Mesendoderm (in vitro differentiated cells): Measurements from ENCODE around the gene SCD5.

Experiments
- DNase-seq: peaks from one replicate; pipeline ENCODE4 v3.0.0; 2013
- H2AK5ac ChIP-seq: 2 replicates; pipeline ENCODE4 v1.6.1; 2013; ENCODE audit warnings: low read length, inconsistent platforms
- H2BK120ac ChIP-seq: 2 replicates; pipeline ENCODE4 v1.6.1; 2013; ENCODE audit warnings: low read depth, mild to moderate bottlenecking, low read length, moderate library complexity, mixed read lengths
- H2BK15ac ChIP-seq: replicated peaks from 2 replicates; pipeline ENCODE4 v1.6.1; 2013; ENCODE audit warnings: low read depth, mild to moderate bottlenecking, moderate library complexity
- H2BK5ac ChIP-seq: 2 replicates; pipeline ENCODE4 v1.6.1; 2013; ENCODE audit warnings: low read length, inconsistent platforms
- H3K18ac ChIP-seq: 2 replicates; pipeline ENCODE4 v1.6.1; 2013; ENCODE audit warnings: mild to moderate bottlenecking, low read length, mixed read lengths
- H3K23ac ChIP-seq: one replicate; pipeline ENCODE4 v1.6.1; 2013; ENCODE audit warnings: low read length
- H3K27ac ChIP-seq: 2 replicates; pipeline ENCODE4 v1.5.1; 2013; ENCODE audit warnings: low read depth, mild to moderate bottlenecking, inconsistent platforms, low read length, moderate library complexity
- H3K27me3 ChIP-seq: 2 replicates; pipeline ENCODE4 v1.6.1; 2013; ENCODE audit warnings: low read length, control low read depth, mild to moderate bottlenecking, inconsistent platforms; ENCODE audit not compliant: insufficient read depth, poor library complexity
- H3K36me3 ChIP-seq: 2 replicates; pipeline ENCODE4 v1.6.1; 2013; ENCODE audit warnings: low read length, inconsistent platforms; ENCODE audit not compliant: control insufficient read depth, insufficient read depth
- H3K4ac ChIP-seq: one replicate; pipeline ENCODE4 v1.6.1; 2013; ENCODE audit warnings: low read depth, mild to moderate bottlenecking, low read length, moderate library complexity
- H3K4me1 ChIP-seq: 2 replicates; pipeline ENCODE4 v1.6.1; 2013; ENCODE audit warnings: low read depth, low read length, inconsistent platforms; ENCODE audit not compliant: control insufficient read depth
- H3K4me2 ChIP-seq: 2 replicates; pipeline ENCODE4 v1.6.1; 2013; ENCODE audit warnings: low read length
- H3K4me3 ChIP-seq: 2 replicates; pipeline ENCODE4 v1.5.1; 2013; ENCODE audit warnings: mild to moderate bottlenecking, low read length
- H3K56ac ChIP-seq: one replicate; pipeline ENCODE4 v1.6.1; 2013; ENCODE audit warnings: low read length
- H3K79me1 ChIP-seq: 2 replicates; pipeline ENCODE4 v1.6.1; 2013; ENCODE audit warnings: low read length, inconsistent platforms
- H3K79me2 ChIP-seq: 2 replicates; pipeline ENCODE4 v1.6.1; 2013; ENCODE audit warnings: mild to moderate bottlenecking, low read length; ENCODE audit not compliant: control insufficient read depth, insufficient read depth
- H3K9ac ChIP-seq: 2 replicates; pipeline ENCODE4 v1.6.1; 2013; ENCODE audit warnings: low read length, inconsistent platforms
- H4K5ac ChIP-seq: one replicate; pipeline ENCODE4 v1.6.1; 2013; ENCODE audit warnings: low read length
- H4K8ac ChIP-seq: one replicate; pipeline ENCODE4 v1.6.1; 2013; ENCODE audit warnings: low read depth, mild to moderate bottlenecking, control low read depth, low read length, moderate library complexity
- WGBS: extraction: QIAGEN DNeasy Blood & Tissue Kit; methylation state at CpG from one replicate; pipeline ENCODE4 v1.1.7; 2013; ENCODE audit warnings: low lambda C conversion rate, missing lambda C conversion rate; ENCODE audit not compliant: insufficient coverage; ENCODE audit errors: extremely low coverage; 5-methylcytosine and 5-hydroxymethylcytosine counted together

The SCD5 gene

DNA sequence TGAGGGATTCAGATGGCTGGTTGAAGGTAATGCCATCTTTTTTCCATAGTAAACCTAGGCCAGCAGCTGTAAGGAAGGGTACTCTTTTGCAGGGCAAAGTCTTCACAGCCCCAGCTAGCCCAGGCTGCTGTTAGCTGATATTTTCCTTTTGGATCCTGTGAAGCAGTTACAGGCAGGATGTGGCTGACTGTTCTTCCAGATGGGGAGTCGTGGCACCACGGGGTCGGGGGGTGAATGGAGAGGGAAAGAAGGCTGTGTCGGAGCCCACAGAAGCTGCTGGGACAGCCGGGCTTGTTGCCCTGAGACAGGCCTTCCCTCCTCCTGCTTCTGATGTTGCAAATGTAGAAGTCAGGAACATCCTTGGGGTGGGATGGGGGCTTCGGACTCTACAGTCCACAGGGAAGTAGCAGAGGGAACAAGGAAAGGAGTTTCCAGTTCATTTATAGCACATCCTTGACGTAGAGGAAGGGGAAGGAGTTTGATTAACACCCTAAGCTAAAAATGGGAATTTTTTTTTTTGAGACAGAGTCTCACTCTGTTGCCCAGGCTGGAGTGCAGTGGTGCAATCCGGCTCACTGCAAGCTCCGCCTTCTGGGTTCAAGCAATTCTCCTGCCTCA, 172.2 kb downstream of the SCD5 start:
- Histone ChIP-seq H3K4me1 (no peaks in the 10 kb centered on the region), H3K36me3 (no peaks in the 10 kb centered on the region), H3K79me2 (no peaks in the 10 kb centered on the region), H3K27ac (no peak overlapping the region), H2AK5ac (no peak overlapping the region), H3K4me3 (no peak overlapping the region), H2BK120ac (no peak overlapping the region), H3K18ac (no peak overlapping the region), H3K27me3 (no peaks in the 10 kb centered on the region), H3K56ac (no peak overlapping the region), H2BK15ac (no peak overlapping the region), H4K5ac (no peak overlapping the region), H3K79me1 (no peaks in the 10 kb centered on the region), H4K8ac (no peak overlapping the region), H2BK5ac (no peak overlapping the region), H3K4me2 (no peak overlapping the region), H3K23ac (no peak overlapping the region), H3K9ac (no peak overlapping the region), H3K4ac (no peak overlapping the region)
- WGBS: no CpG with 5 or more reads among the region's 9 CpGs
- no peak for DNase-seq

DNA sequence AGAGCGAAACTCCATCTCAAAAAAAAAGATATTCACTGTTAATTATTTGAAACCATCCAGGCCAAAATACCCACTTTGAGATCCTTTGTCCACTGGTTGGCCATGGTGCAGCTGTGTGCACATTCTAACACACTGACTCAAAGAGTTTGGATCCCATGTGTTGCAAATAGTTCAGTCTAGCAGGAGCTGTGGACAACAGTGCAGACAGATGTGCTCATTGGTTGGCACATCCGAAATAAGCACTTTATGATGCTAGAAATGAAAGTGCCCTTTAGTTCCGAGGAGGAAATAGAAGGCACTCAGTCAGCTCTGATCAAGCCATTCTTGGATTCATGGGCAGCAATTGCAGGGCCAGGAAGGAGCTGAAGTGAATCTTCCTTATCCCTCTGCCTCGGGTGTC, 173.8 kb downstream of the SCD5 start:
- no peak overlapping the region for H3K4me2 ChIP-seq
- DNase-seq: no peak
- H3K4me1 ChIP-seq: peaks cover 2% of the 10 kb centered on the region
- no peak overlapping the region for H2AK5ac ChIP-seq
- H3K27me3 ChIP-seq: no peaks in the 10 kb centered on the region
- H2BK15ac ChIP-seq: no peak overlapping the region
- no CpG with 5 or more reads among the region's 4 CpGs for WGBS
- no peaks in the 10 kb centered on the region for H3K79me2 ChIP-seq
- no peak overlapping the region for H2BK5ac ChIP-seq
- no peak overlapping the region for H3K56ac ChIP-seq
- H3K18ac ChIP-seq: no peak overlapping the region
- no peaks in the 10 kb centered on the region for H3K79me1 ChIP-seq
- H3K4me3 ChIP-seq: no peak overlapping the region
- H3K4ac ChIP-seq: no peak overlapping the region
- H4K5ac ChIP-seq: no peak overlapping the region
- no peak overlapping the region for H3K23ac ChIP-seq
- no peak overlapping the region for H4K8ac ChIP-seq
- H3K9ac ChIP-seq: no peak overlapping the region
- no peak overlapping the region for H3K27ac ChIP-seq
- no peaks in the 10 kb centered on the region for H3K36me3 ChIP-seq
- H2BK120ac ChIP-seq: no peak overlapping the region

DNA sequence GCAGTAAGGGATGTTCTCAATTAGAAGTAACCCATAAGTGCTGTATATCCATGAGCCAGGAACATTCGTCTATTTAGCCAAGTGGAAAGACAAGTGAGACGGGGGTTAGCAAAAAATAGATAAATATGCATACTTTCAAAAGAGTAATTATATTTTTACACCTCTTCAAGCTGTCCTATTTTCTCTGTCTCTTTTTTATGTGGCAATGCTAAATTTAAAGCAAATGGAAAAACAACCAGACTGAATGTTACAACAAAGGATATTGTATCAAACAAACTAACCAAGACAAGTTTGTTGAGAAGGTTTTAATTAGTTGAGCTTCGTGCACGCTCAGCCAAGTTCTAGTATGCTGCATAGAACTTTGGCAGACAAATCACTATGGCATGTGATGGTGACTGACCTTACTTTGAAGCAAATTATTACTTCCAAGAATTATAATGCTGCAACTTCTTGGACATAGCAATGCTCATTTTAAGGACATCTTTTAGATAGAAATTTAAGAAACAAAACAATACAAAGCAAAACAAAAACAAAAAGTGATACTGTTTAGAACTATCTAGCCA, 175.4 kb downstream of the SCD5 start:
- Histone ChIP-seq H2AK5ac (no peak overlapping the region), H2BK120ac (no peak overlapping the region), H3K4ac (no peak overlapping the region), H2BK5ac (no peak overlapping the region), H3K4me3 (no peak overlapping the region), H3K9ac (no peak overlapping the region), H3K4me1 (peaks cover 2% of the 10 kb centered on the region), H3K4me2 (no peak overlapping the region), H3K23ac (no peak overlapping the region), H4K5ac (no peak overlapping the region), H3K27ac (no peak overlapping the region), H3K27me3 (no peaks in the 10 kb centered on the region), H3K56ac (no peak overlapping the region), H4K8ac (no peak overlapping the region), H3K36me3 (no peaks in the 10 kb centered on the region), H3K79me2 (no peaks in the 10 kb centered on the region), H2BK15ac (no peak overlapping the region), H3K79me1 (no peaks in the 10 kb centered on the region), H3K18ac (no peak overlapping the region)
- DNase-seq: no peak
- WGBS: no CpG with 5 or more reads among the region's 4 CpGs

DNA sequence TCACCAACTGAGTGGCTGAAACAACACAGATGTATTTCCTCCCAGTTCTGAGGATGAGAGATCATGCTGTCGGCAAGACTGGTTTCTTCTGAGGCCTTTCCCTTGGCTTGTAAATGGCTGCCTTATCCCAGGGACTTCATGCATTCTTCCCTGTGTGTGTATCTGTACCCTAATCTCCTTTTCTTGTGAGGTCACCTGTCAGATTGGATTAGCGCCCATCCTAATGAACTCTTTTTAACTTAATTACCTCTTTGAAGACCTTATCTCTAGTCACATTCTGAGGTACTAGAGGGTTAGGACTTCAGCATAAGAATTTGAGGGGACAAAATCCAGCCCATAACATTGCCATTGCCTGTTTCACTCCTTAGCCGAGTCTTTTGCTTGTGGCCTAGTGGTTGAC, 177.3 kb downstream of the SCD5 start:
- Histone ChIP-seq H3K4me3 (no peak overlapping the region), H3K79me2 (no peaks in the 10 kb centered on the region), H2BK120ac (no peak overlapping the region), H3K56ac (no peak overlapping the region), H3K27me3 (no peaks in the 10 kb centered on the region), H3K79me1 (no peaks in the 10 kb centered on the region), H3K23ac (no peak overlapping the region), H3K18ac (no peak overlapping the region), H3K4ac (no peak overlapping the region), H4K5ac (no peak overlapping the region), H3K9ac (no peak overlapping the region), H3K4me1 (peaks cover 2% of the 10 kb centered on the region), H2AK5ac (no peak overlapping the region), H2BK15ac (no peak overlapping the region), H4K8ac (no peak overlapping the region), H3K4me2 (no peak overlapping the region), H3K36me3 (no peaks in the 10 kb centered on the region), H3K27ac (no peak overlapping the region), H2BK5ac (no peak overlapping the region)
- peak; percentile 60 for DNase-seq
- WGBS: no CpG with 5 or more reads among the region's 3 CpGs

DNA sequence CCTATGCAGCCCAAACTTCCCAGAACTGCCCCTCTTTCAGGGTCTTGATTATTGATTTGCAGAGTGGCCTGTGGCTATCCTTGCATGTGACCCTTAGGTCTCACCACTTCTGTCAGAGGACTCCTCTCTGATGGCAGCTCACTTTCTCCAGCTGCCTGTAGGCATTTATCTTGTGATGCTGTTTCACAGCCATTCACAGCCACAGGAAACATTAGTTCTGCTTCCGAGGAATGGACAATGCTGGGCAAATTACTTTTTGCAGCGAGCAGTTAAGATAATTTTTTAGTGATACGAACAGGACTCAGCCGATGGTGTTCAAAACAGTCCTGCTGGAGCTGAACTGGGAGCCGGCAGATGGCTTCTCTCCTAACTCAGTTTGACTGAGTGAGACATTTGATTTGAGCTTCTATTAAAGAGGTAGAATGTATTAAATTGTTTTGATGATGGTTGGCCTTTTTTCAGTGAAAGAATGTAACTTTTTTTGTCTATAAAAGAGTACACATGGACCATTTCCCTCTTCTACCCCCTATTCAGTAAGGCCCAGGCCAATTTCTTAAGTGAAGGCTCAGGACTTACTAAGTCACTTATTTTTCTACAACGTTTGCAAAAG, 178.4 kb downstream of the SCD5 start:
- no CpG with 5 or more reads among the region's 6 CpGs for WGBS
- Histone ChIP-seq H2BK15ac (no peak overlapping the region), H3K36me3 (no peaks in the 10 kb centered on the region), H3K9ac (no peak overlapping the region), H2AK5ac (no peak overlapping the region), H3K56ac (no peak overlapping the region), H3K4me1 (peaks cover 2% of the 10 kb centered on the region), H3K27me3 (no peaks in the 10 kb centered on the region), H4K8ac (no peak overlapping the region), H3K4me3 (no peak overlapping the region), H2BK120ac (no peak overlapping the region), H3K4ac (no peak overlapping the region), H3K27ac (no peak overlapping the region), H3K79me1 (no peaks in the 10 kb centered on the region), H4K5ac (no peak overlapping the region), H2BK5ac (no peak overlapping the region), H3K4me2 (no peak overlapping the region), H3K79me2 (no peaks in the 10 kb centered on the region), H3K18ac (no peak overlapping the region), H3K23ac (no peak overlapping the region)
- no peak for DNase-seq
